HepG2 (cell line): ENCODE data around the gene AFF4. TPM values are rescaled to one million over a fixed set of nuclear protein-coding genes. Genes with fewer than 3 reads are reported as not detected.

Experiments
- ARNT2 ChIP-seq: sonication (generic); formaldehyde crosslinking; IDR thresholded peaks from 2 replicates; pipeline ENCODE4 v1.8.0; 2022; ENCODE audit warnings: mild to moderate bottlenecking, low read depth, missing genetic modification reagents, moderate library complexity
- JUND ChIP-seq: sonication (generic); formaldehyde crosslinking; IDR thresholded peaks from 2 replicates; pipeline ENCODE4 v1.8.0; 2022; ENCODE audit warnings: mild to moderate bottlenecking, missing genetic modification reagents
- MAFF ChIP-seq: IDR thresholded peaks from 2 replicates; pipeline ENCODE4 v1.6.1; 2011; ENCODE audit warnings: low read depth, low read length, improper control_type of control experiment
- MLLT10 ChIP-seq: sonication (generic); formaldehyde crosslinking; IDR thresholded peaks from 2 replicates; pipeline ENCODE4 v1.4.0; 2020; ENCODE audit warnings: missing genetic modification reagents
- MTA1 ChIP-seq: sonication (generic); formaldehyde crosslinking; IDR thresholded peaks from 2 replicates; pipeline ENCODE4 v1.4.0; 2020; ENCODE audit warnings: missing genetic modification reagents, mild to moderate bottlenecking, borderline replicate concordance
- PAX8 ChIP-seq: sonication (generic); formaldehyde crosslinking; IDR thresholded peaks from 2 replicates; pipeline ENCODE4 v1.8.0; 2022; ENCODE audit warnings: mild to moderate bottlenecking, missing genetic modification reagents, borderline replicate concordance
- SRSF1 ChIP-seq: fragments of 200-400 bp; formaldehyde crosslinking; optimal IDR thresholded peaks from 2 replicates; pipeline ENCODE3; 2017; ENCODE audit warnings: mild to moderate bottlenecking, low read depth, low read length, moderate library complexity
- TBP ChIP-seq: sonication (generic); formaldehyde crosslinking; IDR thresholded peaks from 2 replicates; pipeline ENCODE4 v1.5.0; 2020; ENCODE audit warnings: missing genetic modification reagents
- ZNF121 ChIP-seq: sonication (generic); formaldehyde crosslinking; IDR thresholded peaks from 2 replicates; pipeline ENCODE4 v1.5.0; 2020; ENCODE audit warnings: mild to moderate bottlenecking, missing genetic modification reagents
- ZNF547 ChIP-seq: sonication (generic); formaldehyde crosslinking; IDR thresholded peaks from 2 replicates; pipeline ENCODE4 v1.5.1; 2020; ENCODE audit warnings: mild to moderate bottlenecking, missing genetic modification reagents
- ZNF710 ChIP-seq: sonication (generic); formaldehyde crosslinking; IDR thresholded peaks from 2 replicates; pipeline ENCODE4 v1.5.0; 2020; ENCODE audit warnings: mild to moderate bottlenecking, missing genetic modification reagents, borderline replicate concordance
- ZNF737 ChIP-seq: sonication (generic); formaldehyde crosslinking; IDR thresholded peaks from 2 replicates; pipeline ENCODE4 v1.5.0; 2020; ENCODE audit warnings: missing genetic modification reagents, mild to moderate bottlenecking, borderline replicate concordance
- ZNF749 ChIP-seq: sonication (generic); formaldehyde crosslinking; IDR thresholded peaks from 2 replicates; pipeline ENCODE4 v1.8.0; 2022; ENCODE audit warnings: mild to moderate bottlenecking, missing genetic modification reagents, moderate library complexity, borderline replicate concordance
- ZNF773 ChIP-seq: sonication (generic); formaldehyde crosslinking; IDR thresholded peaks from 2 replicates; pipeline ENCODE4 v1.4.0; 2020; ENCODE audit warnings: missing genetic modification reagents, borderline replicate concordance
- ZNF776 ChIP-seq: sonication (generic); formaldehyde crosslinking; IDR thresholded peaks from 2 replicates; pipeline ENCODE4 v1.4.0; 2020; ENCODE audit warnings: mild to moderate bottlenecking, missing genetic modification reagents
- ZSCAN22 ChIP-seq: sonication (generic); formaldehyde crosslinking; IDR thresholded peaks from 2 replicates; pipeline ENCODE4 v1.4.0; 2020; ENCODE audit warnings: mild to moderate bottlenecking, missing genetic modification reagents
- polyA plus RNA-seq, 8 experiments: library from polyadenylated mRNA; depleted of rRNA in 3 of 8; stranded (reverse) in 7 of 8; unstranded in 1 of 8; fragments of >200 nt; fragmentation: Illumina TruSeq in 4 of 8; extraction: Trizol in 4 of 8; gene quantifications; 2 replicates each; pipeline versions ENCODE4 v1.2.1 to v1.2.3, GENCODE V29; 2011 to 2016; ENCODE audit warnings: low read depth in 4 of 8, missing spikeins in 1 of 8, mixed read lengths in 1 of 8; ENCODE audit not compliant: insufficient read depth in 1 of 8
- total RNA-seq, 5 experiments: library from RNA; depleted of rRNA; stranded (reverse); fragments of >200 nt; fragmentation: Illumina TruSeq; extraction: Trizol; gene quantifications; 2 replicates each; pipeline ENCODE4 v1.2.3, GENCODE V29; 2016; ENCODE audit warnings: low read depth in 1 of 5
- TF ChIP-seq, protein P1 (sequence below), 2 experiments: sonication (generic) in 1 of 2; formaldehyde crosslinking in 1 of 2; IDR thresholded peaks; 2 replicates each; pipeline versions ENCODE4 v1.6.1 to v1.9.0; 2014 to 2022; ENCODE audit warnings: antibody characterized with exemption in 1 of 2, borderline replicate concordance in 1 of 2, inconsistent platforms in 1 of 2, low read depth in 1 of 2, missing genetic modification reagents in 1 of 2

Gene AFF4
- total and polyA plus RNA-seq, 2 of the 13 experiments (the other 11 are each of a cell fraction or from before 2014, with no cell fraction given), result 22.1 to 25.5 TPM

DNA sequence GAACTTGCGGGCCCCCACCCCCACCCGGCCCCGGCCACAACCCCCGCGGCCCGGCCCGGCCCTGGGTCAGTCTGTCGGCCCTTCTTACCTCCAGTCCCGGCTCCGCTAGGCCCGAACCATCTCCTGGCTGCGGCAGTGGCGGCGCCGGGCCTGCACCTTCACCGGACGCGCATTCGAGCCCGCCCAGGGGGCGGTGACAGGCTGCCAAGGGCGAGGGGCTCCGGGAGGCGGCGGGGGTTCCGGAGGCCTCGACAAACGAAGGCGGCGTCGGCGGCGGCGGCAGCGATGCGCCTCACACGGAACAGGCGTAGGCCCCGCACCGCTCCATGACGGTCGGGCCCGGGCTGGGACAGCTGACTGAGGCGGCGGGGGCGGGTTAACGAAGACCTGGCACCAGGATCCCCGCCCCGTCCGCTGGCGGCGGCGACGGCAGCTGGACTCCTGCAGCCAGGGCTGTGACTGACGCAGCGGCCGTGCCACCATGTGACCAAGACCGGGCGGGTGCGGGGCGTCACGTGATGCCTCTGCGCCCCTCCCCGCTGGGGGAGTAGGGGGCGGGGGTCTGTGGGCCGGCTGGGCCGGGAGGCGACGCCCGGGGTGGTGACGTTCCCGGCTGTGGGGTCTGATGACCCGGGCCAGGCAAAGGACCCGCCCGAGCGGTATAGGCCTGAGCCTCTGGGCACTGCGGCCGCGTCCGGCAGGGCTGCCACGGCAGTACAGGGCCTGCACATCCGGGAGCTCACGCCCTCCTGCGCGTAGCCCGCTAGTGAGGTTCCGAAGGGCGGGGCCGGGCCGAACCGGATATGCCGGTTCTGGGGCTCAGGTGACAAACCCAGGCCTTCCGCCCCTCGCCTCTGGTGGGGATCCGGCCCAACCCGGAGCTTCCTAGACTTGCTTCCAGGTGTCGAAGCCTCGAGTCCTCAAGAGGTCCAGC, at the start of gene AFF4 (continued):
- peak; percentile 99 for TF ChIP-seq ZNF121 (CRISPR knock-in tag)
- peak; percentile 20; the same call in 1 of the 2 replicates for TF ChIP-seq JUND
- TF ChIP-seq TBP (CRISPR knock-in tag), result 0 out of 2 replicates have a peak, but pooled peaks have one; percentile 23
- TF ChIP-seq ZNF776 (CRISPR knock-in tag), result peak; percentile 74
- no peak for TF ChIP-seq ZNF737
- TF ChIP-seq MTA1, result peak; percentile 76; the same call in 1 of the 2 replicates
- peak; percentile 43; the same call in 1 of the 2 replicates for TF ChIP-seq ZNF773
- TF ChIP-seq, protein P1, sequence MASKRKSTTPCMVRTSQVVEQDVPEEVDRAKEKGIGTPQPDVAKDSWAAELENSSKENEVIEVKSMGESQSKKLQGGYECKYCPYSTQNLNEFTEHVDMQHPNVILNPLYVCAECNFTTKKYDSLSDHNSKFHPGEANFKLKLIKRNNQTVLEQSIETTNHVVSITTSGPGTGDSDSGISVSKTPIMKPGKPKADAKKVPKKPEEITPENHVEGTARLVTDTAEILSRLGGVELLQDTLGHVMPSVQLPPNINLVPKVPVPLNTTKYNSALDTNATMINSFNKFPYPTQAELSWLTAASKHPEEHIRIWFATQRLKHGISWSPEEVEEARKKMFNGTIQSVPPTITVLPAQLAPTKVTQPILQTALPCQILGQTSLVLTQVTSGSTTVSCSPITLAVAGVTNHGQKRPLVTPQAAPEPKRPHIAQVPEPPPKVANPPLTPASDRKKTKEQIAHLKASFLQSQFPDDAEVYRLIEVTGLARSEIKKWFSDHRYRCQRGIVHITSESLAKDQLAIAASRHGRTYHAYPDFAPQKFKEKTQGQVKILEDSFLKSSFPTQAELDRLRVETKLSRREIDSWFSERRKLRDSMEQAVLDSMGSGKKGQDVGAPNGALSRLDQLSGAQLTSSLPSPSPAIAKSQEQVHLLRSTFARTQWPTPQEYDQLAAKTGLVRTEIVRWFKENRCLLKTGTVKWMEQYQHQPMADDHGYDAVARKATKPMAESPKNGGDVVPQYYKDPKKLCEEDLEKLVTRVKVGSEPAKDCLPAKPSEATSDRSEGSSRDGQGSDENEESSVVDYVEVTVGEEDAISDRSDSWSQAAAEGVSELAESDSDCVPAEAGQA (IDR thresholded peaks at IDR 0.05; ENCODE audit: low read depth), result peak; percentile 55; the same call in 1 of the 2 replicates
- TF ChIP-seq, protein P1 (CRISPR knock-in tag; IDR thresholded peaks at IDR 0.05; ENCODE audit: borderline replicate concordance), result no peak
- TF ChIP-seq MAFF, result no peak
- no peak for TF ChIP-seq ZSCAN22
- TF ChIP-seq ARNT2 (CRISPR knock-in tag), result peak; percentile 79; the same call in 1 of the 2 replicates
- peak; percentile 78; the same call in 1 of the 2 replicates for TF ChIP-seq PAX8 (CRISPR knock-in tag)
- peak; percentile 85 for TF ChIP-seq SRSF1
- peak; percentile 74; the same call in 1 of the 2 replicates for TF ChIP-seq ZNF749 (CRISPR knock-in tag)
- TF ChIP-seq MLLT10 (CRISPR knock-in tag), result no peak
- TF ChIP-seq ZNF710, result no peak; the same call in 1 of the 2 replicates
- peak; percentile 94 for TF ChIP-seq ZNF547
